HepG2 (cell line): ENCODE measurements around the gene PFDN2. TPM values are rescaled to one million over a fixed set of nuclear protein-coding genes. Genes with fewer than 3 reads are reported as not detected.

Experiments
- ATAC-seq: fragments of 200-7000 bp; cut with Tn5 transposase; 3 replicates; pipeline ENCODE4 v1.9.1; 2020; ENCODE audit warnings: mild to moderate bottlenecking, moderate library complexity
- BruUV-seq: library from RNA; stranded (reverse); fragments of 400-500 nt; replicated peaks from 2 replicates; lab custom pipeline; 2021; lab: Mats Ljungman, UMichigan
- CTCF ChIA-PET: fragments of 300-600 bp; formaldehyde crosslinking; extraction: SDS; loops from one replicate; lab custom pipeline; 2021; ENCODE audit warnings: low total read pairs, inconsistent platforms, low intra/inter-chr PET ratio; lab: Yijun Ruan, JAX
- POLR2A ChIA-PET: fragments of 350-600 bp; sonication (Branson Sonifier 250); formaldehyde crosslinking; loops from one replicate; lab custom pipeline; 2020; ENCODE audit warnings: antibody characterized with exemption, inconsistent platforms; lab: Yijun Ruan, JAX
- DNase-seq: peaks from one replicate; pipeline ENCODE4 v3.0.0-alpha.2; 2015; ENCODE audit warnings: low spot score
- FAIRE-seq: peaks from 3 replicates; lab custom pipeline; 2011; peaks lifted over from hg19 to GRCh38; lab: Jason Lieb, UNC
- H2AFZ ChIP-seq: one replicate; pipeline ENCODE4 v1.6.1; 2011; ENCODE audit warnings: low read length, inconsistent platforms
- H3K27ac ChIP-seq: fragments of 300-600 bp; 3 replicates; pipeline ENCODE4 v1.8.0; 2011; ENCODE audit warnings: mixed run types, mild to moderate bottlenecking, mixed read lengths, low read length, inconsistent platforms; ENCODE audit not compliant: insufficient read depth; ENCODE audit errors: extremely low read length
- H3K27me3 ChIP-seq, 2 experiments: fragments of 200-600 bp in 1 of 2; 2 replicates in 1 of 2; 3 replicates in 1 of 2; pipeline versions ENCODE4 v1.6.0 to v1.8.0; 2011; ENCODE audit warnings: low read length in 2 of 2, mild to moderate bottlenecking in 2 of 2, moderate library complexity in 2 of 2, inconsistent platforms in 1 of 2; ENCODE audit not compliant: insufficient read depth in 2 of 2, control insufficient read depth in 1 of 2
- H3K36me3 ChIP-seq, 2 experiments: fragments of 200-600 bp in 1 of 2; replicated peaks in 1 of 2; 2 replicates in 1 of 2; 3 replicates in 1 of 2; pipeline versions ENCODE4 v1.5.1 to v1.8.0; 2011; ENCODE audit warnings: low read length in 2 of 2, inconsistent platforms in 1 of 2; ENCODE audit not compliant: insufficient read depth in 2 of 2, control insufficient read depth in 1 of 2
- H3K4me1 ChIP-seq: 2 replicates; pipeline ENCODE4 v1.5.1; 2012; ENCODE audit warnings: low read length, inconsistent platforms; ENCODE audit not compliant: insufficient read depth
- H3K4me2 ChIP-seq: 2 replicates; pipeline ENCODE4 v1.6.0; 2011; ENCODE audit warnings: low read depth, low read length, inconsistent platforms
- H3K4me3 ChIP-seq, 3 experiments: fragments of 200-600 bp in 1 of 3; sonication (generic), shearing (Covaris generic) in 1 of 3; replicated peaks in 1 of 3; 2 replicates each; pipeline ENCODE4 v1.5.1; 2011 to 2016; ENCODE audit warnings: low read length in 3 of 3, inconsistent platforms in 2 of 3, low read depth in 2 of 3, mild to moderate bottlenecking in 2 of 3, control low read depth in 1 of 3, mixed read lengths in 1 of 3; ENCODE audit not compliant: insufficient read depth in 1 of 3
- H3K79me2 ChIP-seq: one replicate; pipeline ENCODE4 v1.6.1; 2011; ENCODE audit warnings: low read length, inconsistent platforms; ENCODE audit not compliant: insufficient read depth
- H3K9ac ChIP-seq: 2 replicates; pipeline ENCODE4 v1.6.0; 2011; ENCODE audit warnings: mild to moderate bottlenecking, low read depth, low read length, inconsistent platforms; ENCODE audit not compliant: insufficient read depth
- H3K9me3 ChIP-seq: 2 replicates; pipeline ENCODE4 v1.5.1; 2012; ENCODE audit warnings: mild to moderate bottlenecking, low read length
- H4K20me1 ChIP-seq: 2 replicates; pipeline ENCODE4 v1.6.0; 2011; ENCODE audit warnings: inconsistent platforms, mild to moderate bottlenecking, low read length, moderate library complexity; ENCODE audit not compliant: insufficient read depth
- PCBP1 ChIP-seq: fragments of 200-400 bp; formaldehyde crosslinking; IDR thresholded peaks from 2 replicates; pipeline ENCODE4 v1.6.1; 2017; ENCODE audit warnings: mild to moderate bottlenecking, low read depth, low read length, borderline replicate concordance
- UBTF ChIP-seq: sonication (generic); formaldehyde crosslinking; IDR thresholded peaks from 2 replicates; pipeline ENCODE4 v1.4.0; 2020; ENCODE audit warnings: mild to moderate bottlenecking, missing genetic modification reagents
- ZNF10 ChIP-seq: sonication (generic); formaldehyde crosslinking; IDR thresholded peaks from 2 replicates; pipeline ENCODE4 v1.4.0; 2020; ENCODE audit warnings: mild to moderate bottlenecking, low read depth, missing genetic modification reagents, borderline replicate concordance
- ZNF329 ChIP-seq: sonication (generic); formaldehyde crosslinking; IDR thresholded peaks from 2 replicates; pipeline ENCODE4 v1.9.0; 2021; ENCODE audit warnings: low read depth, mild to moderate bottlenecking, missing genetic modification reagents
- ZNF629 ChIP-seq: sonication (generic); formaldehyde crosslinking; conservative IDR thresholded peaks from 2 replicates; pipeline ENCODE4 v1.5.0; 2020; ENCODE audit warnings: missing genetic modification reagents
- WGBS: methylation state at CpG from one replicate; pipeline ENCODE4 v1.1.6; 2017; ENCODE audit warnings: low lambda C conversion rate; 5-methylcytosine and 5-hydroxymethylcytosine counted together
- in situ Hi-C: cut with HindIII; loops from 2 replicates; pipeline ENCODE4 v1.10.0; 2017; ENCODE audit warnings: low pct_unique_long_range_greater_than_20kb; ENCODE audit not compliant: extremely low pct_ligation_motif_present
- intact Hi-C: fragments of 100-400 bp; cut with micrococcal nuclease; formaldehyde crosslinking; loops from one replicate; pipeline ENCODE4 v1.10.0; 2022; ENCODE audit not compliant: unreplicated experiment
- polyA plus RNA-seq, 8 experiments: library from polyadenylated mRNA; depleted of rRNA in 3 of 8; stranded (reverse) in 7 of 8; unstranded in 1 of 8; fragments of >200 nt; fragmentation: Illumina TruSeq in 4 of 8; extraction: Trizol in 4 of 8; gene quantifications; 2 replicates each; pipeline versions ENCODE4 v1.2.1 to v1.2.3, GENCODE V29; 2011 to 2016; ENCODE audit warnings: low read depth in 4 of 8, missing spikeins in 1 of 8, mixed read lengths in 1 of 8; ENCODE audit not compliant: insufficient read depth in 1 of 8
- total RNA-seq, 5 experiments: library from RNA; depleted of rRNA; stranded (reverse); fragments of >200 nt; fragmentation: Illumina TruSeq; extraction: Trizol; gene quantifications; 2 replicates each; pipeline ENCODE4 v1.2.3, GENCODE V29; 2016; ENCODE audit warnings: low read depth in 1 of 5
- TF ChIP-seq, protein P1 (sequence below): IDR thresholded peaks from 2 replicates; pipeline ENCODE4 v1.6.1; 2016; ENCODE audit warnings: missing compliant biosample characterization, missing genetic modification reagents, borderline replicate concordance

The PFDN2 gene
- total and polyA plus RNA-seq, 2 of the 13 experiments (the other 11 are each of a cell fraction or from before 2014, with no cell fraction given), result 62.6 to 63.6 TPM

DNA sequence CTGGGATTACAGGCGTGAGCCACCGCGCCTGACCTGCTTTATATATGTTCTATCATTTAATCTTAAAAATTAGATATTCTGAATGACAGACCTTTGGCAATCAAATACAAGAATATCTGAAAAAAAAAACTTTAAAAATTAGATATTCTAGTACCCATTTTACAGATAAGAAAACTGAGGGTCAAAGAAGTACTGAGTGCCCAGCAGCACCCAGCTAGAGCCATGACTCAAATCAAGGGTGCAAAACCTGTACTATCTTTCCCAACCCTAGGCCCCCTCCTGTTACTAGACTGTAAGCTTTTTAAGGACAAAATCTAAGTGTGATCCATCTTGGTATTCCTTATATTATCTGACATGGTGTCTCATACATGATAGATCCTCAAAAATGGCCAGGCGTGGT lies 56.4 kb downstream of the PFDN2 start:
- ATAC-seq (no peak), FAIRE-seq (no peak), DNase-seq (no peak)
- H3K79me2 ChIP-seq, result no peaks in the 10 kb centered on the region
- intact Hi-C loops, result no loop called here
- in situ Hi-C loops, result no loop called here
- TF ChIP-seq ZNF329 (CRISPR knock-in tag), result no peak
- no peak for TF ChIP-seq ZNF10
- TF ChIP-seq, protein P1, sequence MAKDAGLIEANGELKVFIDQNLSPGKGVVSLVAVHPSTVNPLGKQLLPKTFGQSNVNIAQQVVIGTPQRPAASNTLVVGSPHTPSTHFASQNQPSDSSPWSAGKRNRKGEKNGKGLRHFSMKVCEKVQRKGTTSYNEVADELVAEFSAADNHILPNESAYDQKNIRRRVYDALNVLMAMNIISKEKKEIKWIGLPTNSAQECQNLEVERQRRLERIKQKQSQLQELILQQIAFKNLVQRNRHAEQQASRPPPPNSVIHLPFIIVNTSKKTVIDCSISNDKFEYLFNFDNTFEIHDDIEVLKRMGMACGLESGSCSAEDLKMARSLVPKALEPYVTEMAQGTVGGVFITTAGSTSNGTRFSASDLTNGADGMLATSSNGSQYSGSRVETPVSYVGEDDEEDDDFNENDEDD (CRISPR knock-in tag), result no peak
- TF ChIP-seq ZNF629 (CRISPR knock-in tag), result 0 out of 2 replicates have a peak, but pooled peaks have one; percentile 50
- TF ChIP-seq UBTF (CRISPR knock-in tag), result no peak
- TF ChIP-seq PCBP1, result no peak
- WGBS, result 90% methylated on average over 4 of the region's 4 CpGs
- no peaks in the 10 kb centered on the region for H3K9me3 ChIP-seq
- CTCF ChIA-PET, result no interaction called here
- no peak overlapping the region for H3K4me3 ChIP-seq
- H3K27ac ChIP-seq, result no peak overlapping the region
- H3K4me1 ChIP-seq, result no peaks in the 10 kb centered on the region
- H3K9ac ChIP-seq, result no peak overlapping the region
- no peaks in the 10 kb centered on the region for H3K27me3 ChIP-seq
- BruUV-seq, result no TSS peak
- POLR2A ChIA-PET, result no interaction called here
- H4K20me1 ChIP-seq, result no peaks in the 10 kb centered on the region
- H2AFZ ChIP-seq, result no peak overlapping the region
- H3K36me3 ChIP-seq, result no peaks in the 10 kb centered on the region
- H3K4me2 ChIP-seq, result no peak overlapping the region
